Endothelial cell of umbilical vein (primary cell): Measurements from ENCODE around the gene RNPC3. TPM values are rescaled to one million over a fixed set of nuclear protein-coding genes. Genes with fewer than 3 reads are reported as not detected.
A peak's percentile ranks its signal among the peaks of the same experiment; 100 is the strongest.

Experiments
- BruUV-seq: library from RNA; stranded (reverse); fragments of 400-500 nt; replicated peaks from 2 replicates; lab custom pipeline; 2021; lab: Mats Ljungman, UMichigan
- CTCF ChIA-PET: fragments of 300-600, 350-600 bp; sonication (Branson Sonifier 250); formaldehyde crosslinking; loops from one replicate; lab custom pipeline; 2021; ENCODE audit warnings: antibody characterized with exemption, inconsistent platforms; lab: Charles Lee
- POLR2A ChIA-PET: fragments of 300-600, 350-600 bp; sonication (Branson Sonifier 250); formaldehyde crosslinking; loops from one replicate; lab custom pipeline; 2021; ENCODE audit warnings: antibody characterized with exemption, inconsistent platforms; lab: Charles Lee
- DNase-seq: peaks from one replicate; pipeline ENCODE4 v3.0.0-alpha.2; 2011; ENCODE audit warnings: low read depth, low spot score
- FAIRE-seq: peaks from 2 replicates; lab custom pipeline; 2011; peaks lifted over from hg19 to GRCh38; lab: Jason Lieb, UNC
- H2AFZ ChIP-seq: 2 replicates; pipeline ENCODE4 v1.6.0; 2012; ENCODE audit warnings: low read depth, low read length, control low read depth, inconsistent platforms
- H3K27ac ChIP-seq: 2 replicates; pipeline ENCODE4 v1.5.1; 2011; ENCODE audit warnings: low read depth, mild to moderate bottlenecking, control low read depth, low read length, moderate library complexity; ENCODE audit not compliant: insufficient read depth
- H3K27me3 ChIP-seq, 2 experiments: 2 replicates each; pipeline versions ENCODE4 v1.6.0 to v1.6.1; 2011; ENCODE audit warnings: low read length in 2 of 2, mixed read lengths in 1 of 2; ENCODE audit not compliant: control insufficient read depth in 2 of 2, insufficient read depth in 2 of 2
- H3K36me3 ChIP-seq, 2 experiments: 2 replicates in 1 of 2; 3 replicates in 1 of 2; pipeline ENCODE4 v1.5.1; 2011; ENCODE audit warnings: low read length in 2 of 2, mild to moderate bottlenecking in 1 of 2, moderate library complexity in 1 of 2; ENCODE audit not compliant: control insufficient read depth in 2 of 2, insufficient read depth in 2 of 2; ENCODE audit errors: extremely low read depth in 1 of 2
- H3K4me1 ChIP-seq: 3 replicates; pipeline ENCODE4 v1.5.1; 2011; ENCODE audit warnings: mild to moderate bottlenecking, low read length; ENCODE audit not compliant: control insufficient read depth, insufficient read depth; ENCODE audit errors: extremely low read depth
- H3K4me2 ChIP-seq: 2 replicates; pipeline ENCODE4 v1.6.1; 2011; ENCODE audit warnings: low read length, control low read depth, mixed read lengths; ENCODE audit not compliant: insufficient read depth
- H3K4me3 ChIP-seq, 3 experiments: fragments of 200-600 bp in 1 of 3; sonication (generic), shearing (Covaris generic) in 1 of 3; replicated peaks in 1 of 3; 2 replicates each; pipeline ENCODE4 v1.5.1; 2011 to 2016; ENCODE audit warnings: control low read depth in 3 of 3, low read length in 3 of 3, mild to moderate bottlenecking in 2 of 3, inconsistent platforms in 1 of 3, low read depth in 1 of 3, moderate library complexity in 1 of 3; ENCODE audit not compliant: insufficient read depth in 1 of 3
- H3K79me2 ChIP-seq: 2 replicates; pipeline ENCODE4 v1.6.0; 2012; ENCODE audit warnings: low read length, inconsistent platforms; ENCODE audit not compliant: control insufficient read depth, insufficient read depth
- H3K9ac ChIP-seq: replicated peaks from 2 replicates; pipeline ENCODE3; 2011; ENCODE audit warnings: low read length, control low read depth; ENCODE audit not compliant: insufficient read depth; ENCODE audit errors: extremely low read depth
- H3K9me1 ChIP-seq: replicated peaks from 3 replicates; pipeline ENCODE4 v1.6.0; 2011; ENCODE audit warnings: mild to moderate bottlenecking, low read length; ENCODE audit not compliant: control insufficient read depth, insufficient read depth; ENCODE audit errors: extremely low read depth
- H3K9me3 ChIP-seq: replicated peaks from 2 replicates; pipeline ENCODE4 v1.5.1; 2012; ENCODE audit warnings: low read length, inconsistent platforms; ENCODE audit not compliant: control insufficient read depth, insufficient read depth
- H4K20me1 ChIP-seq: replicated peaks from 2 replicates; pipeline ENCODE3; 2011; ENCODE audit warnings: mild to moderate bottlenecking, low read length; ENCODE audit not compliant: control insufficient read depth, insufficient read depth; ENCODE audit errors: extremely low read depth
- EZH2 ChIP-seq: IDR thresholded peaks from 2 replicates; pipeline ENCODE4 v1.6.1; 2012; ENCODE audit warnings: borderline replicate concordance, low read depth, mild to moderate bottlenecking, moderate library complexity, low read length, inconsistent platforms; ENCODE audit not compliant: severe bottlenecking
- FOS ChIP-seq: IDR thresholded peaks from 2 replicates; pipeline ENCODE4 v1.6.1; 2011; ENCODE audit warnings: mild to moderate bottlenecking, low read length, moderate library complexity, borderline replicate concordance; ENCODE audit not compliant: insufficient read depth
- GATA2 ChIP-seq: IDR thresholded peaks from 2 replicates; pipeline ENCODE4 v1.7.0; 2011; ENCODE audit warnings: low read depth, mild to moderate bottlenecking, moderate library complexity, mixed read lengths, low read length; ENCODE audit not compliant: insufficient read length, insufficient read depth
- JUN ChIP-seq: IDR thresholded peaks from 2 replicates; pipeline ENCODE4 v1.6.1; 2011; ENCODE audit warnings: borderline replicate concordance, low read depth; ENCODE audit not compliant: insufficient read length, insufficient read depth
- MYC ChIP-seq: IDR thresholded peaks from one replicate; pipeline ENCODE4 v1.6.1; 2011; ENCODE audit warnings: mild to moderate bottlenecking, low read depth, low read length
- POLR2A ChIP-seq: IDR thresholded peaks from 2 replicates; pipeline ENCODE4 v1.6.1; 2012; ENCODE audit warnings: low read depth, mild to moderate bottlenecking, control low read depth, low read length
- POLR2AphosphoS5 ChIP-seq: IDR thresholded peaks from 2 replicates; pipeline ENCODE4 v1.6.1; 2012; ENCODE audit warnings: low read depth, mild to moderate bottlenecking, control low read depth, low read length, moderate library complexity; ENCODE audit not compliant: insufficient read depth
- dilution Hi-C: fragments of 300-500 bp; cut with MboI; formaldehyde crosslinking; loops from one replicate; pipeline ENCODE4 v1.15.0; 2019; ENCODE audit warnings: low sequenced_read_pairs; ENCODE audit not compliant: extremely low pct_ligation_motif_present
- intact Hi-C: fragments of 100-400 bp; cut with micrococcal nuclease; formaldehyde crosslinking; loops from one replicate; pipeline ENCODE4 v1.10.0; 2022
- polyA plus RNA-seq, 4 experiments: library from polyadenylated mRNA; depleted of rRNA in 3 of 4; stranded (reverse) in 3 of 4; unstranded in 1 of 4; fragments of >200 nt; gene quantifications; 2 replicates each; pipeline versions ENCODE4 v1.2.1 to v1.2.3, GENCODE V29; 2011 to 2012; ENCODE audit warnings: missing spikeins in 1 of 4
- total RNA-seq: library from RNA; stranded (reverse); gene quantifications from 2 replicates; pipeline ENCODE4 v1.2.3, GENCODE V29; 2021
- TF ChIP-seq, protein P1 (sequence below): IDR thresholded peaks from 2 replicates; pipeline ENCODE4 v1.6.1; 2011; ENCODE audit not compliant: insufficient read depth, insufficient read length
- TF ChIP-seq, protein P2 (sequence below), 2 donors: IDR thresholded peaks; 1 replicate in 1 of 2; 2 replicates in 1 of 2; pipeline ENCODE4 v1.5.1; 2011; ENCODE audit warnings: low read length in 2 of 2, mild to moderate bottlenecking in 2 of 2, moderate library complexity in 2 of 2, control low read depth in 1 of 2, inconsistent platforms in 1 of 2, low read depth in 1 of 2; ENCODE audit not compliant: insufficient read depth in 1 of 2; ENCODE audit errors: extremely low read depth in 1 of 2

RNPC3 gene
- total and polyA plus RNA-seq, 2 donors (not counting 3 experiments of a cell fraction or from before 2014, with no cell fraction given): 9.2 to 16.7 TPM

DNA sequence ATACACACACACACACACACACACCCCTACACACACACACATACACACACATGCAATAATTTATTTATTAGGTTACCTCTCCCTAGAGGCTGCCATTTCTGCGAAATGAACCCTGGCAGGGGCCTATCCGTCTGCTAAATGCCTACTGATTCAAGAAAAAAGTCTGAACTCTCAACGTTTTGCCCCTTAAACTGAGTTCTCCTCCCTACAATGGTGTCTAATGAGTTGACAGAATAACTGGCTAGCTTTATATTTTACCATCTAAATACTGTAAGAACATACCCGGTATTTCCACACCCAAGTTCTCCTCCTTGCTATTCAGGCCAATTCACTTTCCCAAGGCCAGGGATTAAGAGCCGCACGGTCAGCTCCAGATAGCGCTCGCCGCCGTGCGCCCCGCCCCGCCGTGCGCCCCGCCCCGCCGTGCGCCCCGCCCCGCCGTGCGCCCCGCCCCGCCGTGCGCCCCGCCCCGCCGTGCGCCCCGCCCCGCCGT, 339 bp upstream of the RNPC3 start:
- intact Hi-C loops: no loop called here
- Histone ChIP-seq H2AFZ (peak overlapping the region; percentile 87), H3K4me3 (peak overlapping the region in 1 of 3 experiments; percentile 60), H3K4me1 (peaks cover 14% of the 10 kb centered on the region), H3K27ac (no peak overlapping the region), H3K79me2 (peaks cover 34% of the 10 kb centered on the region), H3K4me2 (peak overlapping the region; percentile 84), H3K9me3 (no peaks in the 10 kb centered on the region), H3K27me3 (no peaks in the 10 kb centered on the region), H3K9ac (no peak overlapping the region), H4K20me1 (no peaks in the 10 kb centered on the region), H3K9me1 (no peaks in the 10 kb centered on the region), H3K36me3 (peaks cover 0 to 2% of the 10 kb centered on the region in 2 experiments)
- POLR2A ChIA-PET: no interaction called here
- DNase-seq (peak; percentile 56), FAIRE-seq (no peak)
- CTCF ChIA-PET: interaction anchor here (1.5 to 2.7 kb wide), 3 partner anchors 10 to 555 kb away, joined by 3 to 10 read pairs (median 9); no protein-coding TSS in a partner anchor
- TF ChIP-seq EZH2: no peak
- TF ChIP-seq POLR2A: no peak
- no peak for TF ChIP-seq GATA2
- TF ChIP-seq POLR2AphosphoS5: no peak
- TF ChIP-seq FOS: no peak
- dilution Hi-C loops: no loop called here
- no TSS peak for BruUV-seq

DNA sequence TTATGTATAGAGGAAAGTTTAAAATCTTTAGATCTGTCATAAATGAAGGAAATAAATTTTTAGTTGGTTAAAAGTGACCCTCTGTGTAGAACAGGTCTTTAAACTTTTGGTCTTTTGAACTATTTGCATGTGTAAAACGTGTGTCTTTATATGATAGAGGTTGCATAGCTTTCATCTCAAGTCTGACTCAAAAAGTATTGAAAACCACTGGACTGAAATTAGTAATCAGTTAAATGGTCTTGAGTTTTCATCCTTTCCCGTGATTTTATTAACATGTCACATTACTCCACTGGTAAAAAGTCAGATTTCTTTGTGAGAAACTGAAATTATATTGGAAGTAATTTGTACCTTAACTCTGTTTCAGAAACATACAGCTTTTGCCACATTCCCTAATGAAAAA, 1.8 kb downstream of the RNPC3 start:
- POLR2A ChIA-PET: no interaction called here
- H3K9me1 ChIP-seq: no peaks in the 10 kb centered on the region
- FAIRE-seq (no peak), DNase-seq (no peak)
- H3K27ac ChIP-seq: no peak overlapping the region
- peak overlapping the region; percentile 97 for H3K4me2 ChIP-seq
- peak overlapping the region in 1 of 3 experiments; percentile 98 for H3K4me3 ChIP-seq
- dilution Hi-C loops: no loop called here
- H3K36me3 ChIP-seq: peaks cover 0 to 2% of the 10 kb centered on the region in 2 experiments
- CTCF ChIA-PET: no interaction called here
- TF ChIP-seq JUN (no peak), MYC (no peak), FOS (no peak), POLR2AphosphoS5 (no peak), POLR2A (no peak), GATA2 (no peak), EZH2 (no peak)
- TF ChIP-seq, protein P1, sequence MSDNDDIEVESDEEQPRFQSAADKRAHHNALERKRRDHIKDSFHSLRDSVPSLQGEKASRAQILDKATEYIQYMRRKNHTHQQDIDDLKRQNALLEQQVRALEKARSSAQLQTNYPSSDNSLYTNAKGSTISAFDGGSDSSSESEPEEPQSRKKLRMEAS: no peak
- TF ChIP-seq, protein P2, sequence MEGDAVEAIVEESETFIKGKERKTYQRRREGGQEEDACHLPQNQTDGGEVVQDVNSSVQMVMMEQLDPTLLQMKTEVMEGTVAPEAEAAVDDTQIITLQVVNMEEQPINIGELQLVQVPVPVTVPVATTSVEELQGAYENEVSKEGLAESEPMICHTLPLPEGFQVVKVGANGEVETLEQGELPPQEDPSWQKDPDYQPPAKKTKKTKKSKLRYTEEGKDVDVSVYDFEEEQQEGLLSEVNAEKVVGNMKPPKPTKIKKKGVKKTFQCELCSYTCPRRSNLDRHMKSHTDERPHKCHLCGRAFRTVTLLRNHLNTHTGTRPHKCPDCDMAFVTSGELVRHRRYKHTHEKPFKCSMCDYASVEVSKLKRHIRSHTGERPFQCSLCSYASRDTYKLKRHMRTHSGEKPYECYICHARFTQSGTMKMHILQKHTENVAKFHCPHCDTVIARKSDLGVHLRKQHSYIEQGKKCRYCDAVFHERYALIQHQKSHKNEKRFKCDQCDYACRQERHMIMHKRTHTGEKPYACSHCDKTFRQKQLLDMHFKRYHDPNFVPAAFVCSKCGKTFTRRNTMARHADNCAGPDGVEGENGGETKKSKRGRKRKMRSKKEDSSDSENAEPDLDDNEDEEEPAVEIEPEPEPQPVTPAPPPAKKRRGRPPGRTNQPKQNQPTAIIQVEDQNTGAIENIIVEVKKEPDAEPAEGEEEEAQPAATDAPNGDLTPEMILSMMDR (IDR thresholded peaks at IDR 0.05; ENCODE audit: extremely low read depth in 1 of 2, insufficient read depth in 1 of 2, low read depth in 1 of 2, low read length in 2 of 2): no peak
- peaks cover 51% of the 10 kb centered on the region for H3K79me2 ChIP-seq
- no peaks in the 10 kb centered on the region for H4K20me1 ChIP-seq
- intact Hi-C loops: no loop called here
- H3K9me3 ChIP-seq: no peaks in the 10 kb centered on the region
- H3K9ac ChIP-seq: no peak overlapping the region
- H2AFZ ChIP-seq: no peak overlapping the region
- peaks cover 14% of the 10 kb centered on the region for H3K4me1 ChIP-seq
- BruUV-seq: no TSS peak
- no peaks in the 10 kb centered on the region for H3K27me3 ChIP-seq
